HEK293 (cell line): Measurements from ENCODE around the gene IDI2.

Experiments
- CTCF ChIA-PET: fragments of 350-600 bp; formaldehyde crosslinking; extraction: SDS; loops from one replicate; lab custom pipeline; 2021; ENCODE audit warnings: antibody characterized with exemption; lab: Yijun Ruan, JAX
- POLR2A ChIA-PET: fragments of 300-600 bp; formaldehyde crosslinking; extraction: SDS; loops from one replicate; lab custom pipeline; 2020; ENCODE audit warnings: antibody characterized with exemption, inconsistent platforms; lab: Yijun Ruan, JAX
- H3K27ac ChIP-seq: fragments of 200-500 bp; sonication (Bioruptor generic); 2 replicates; pipeline ENCODE4 v1.5.1; 2014; ENCODE audit warnings: low read depth, low read length, control low read depth, inconsistent platforms; ENCODE audit errors: extremely low read depth
- H3K36me3 ChIP-seq, 2 experiments: fragments of 200-500 bp in 1 of 2; sonication (Bioruptor generic) in 1 of 2; 1 replicate in 1 of 2; 2 replicates in 1 of 2; pipeline ENCODE4 v1.5.1; 2014 to 2017; ENCODE audit warnings: inconsistent platforms in 2 of 2, low read length in 2 of 2; ENCODE audit not compliant: control insufficient read depth in 2 of 2, insufficient read depth in 1 of 2
- H3K4me1 ChIP-seq: fragments of 200-500 bp; sonication (Bioruptor generic); 2 replicates; pipeline ENCODE4 v1.5.1; 2014; ENCODE audit warnings: mild to moderate bottlenecking, low read length, inconsistent platforms; ENCODE audit not compliant: control insufficient read depth, insufficient read depth
- H3K4me3 ChIP-seq: 2 replicates; pipeline ENCODE4 v1.5.1; 2011; ENCODE audit warnings: low read depth, mild to moderate bottlenecking, control low read depth, low read length, moderate library complexity
- H3K9me3 ChIP-seq: fragments of 200-500 bp; sonication (Bioruptor generic); 2 replicates; pipeline ENCODE4 v1.5.1; 2014; ENCODE audit warnings: low read depth, low read length, inconsistent platforms; ENCODE audit not compliant: control insufficient read depth, insufficient read depth
- HOXA7 ChIP-seq: sonication (generic); formaldehyde crosslinking; IDR thresholded peaks from 2 replicates; pipeline ENCODE4 v1.8.1; 2022; ENCODE audit warnings: missing genetic modification reagents, borderline replicate concordance
- HOXD13 ChIP-seq: sonication (generic); formaldehyde crosslinking; IDR thresholded peaks from 2 replicates; pipeline ENCODE4 v1.8.0; 2022; ENCODE audit warnings: missing genetic modification reagents, borderline replicate concordance
- ZBTB17 ChIP-seq: fragments of 450-650 bp; formaldehyde crosslinking; IDR thresholded peaks from 2 replicates; pipeline ENCODE4 v1.5.1; 2016; ENCODE audit warnings: missing biosample characterization, missing genetic modification characterization
- ZBTB49 ChIP-seq: fragments of 450-650 bp; formaldehyde crosslinking; IDR thresholded peaks from 2 replicates; pipeline ENCODE4 v1.5.1; 2016; ENCODE audit warnings: missing biosample characterization, missing genetic modification characterization, low read depth
- ZNF114 ChIP-seq: fragments of 450-650 bp; formaldehyde crosslinking; IDR thresholded peaks from 2 replicates; pipeline ENCODE4 v1.5.0; 2017; ENCODE audit warnings: missing biosample characterization, missing genetic modification characterization
- ZNF121 ChIP-seq: fragments of 450-650 bp; formaldehyde crosslinking; IDR thresholded peaks from 2 replicates; pipeline ENCODE4 v1.5.1; 2016; ENCODE audit warnings: missing biosample characterization, missing genetic modification characterization
- ZNF140 ChIP-seq: fragments of 450-650 bp; formaldehyde crosslinking; IDR thresholded peaks from 2 replicates; pipeline ENCODE4 v1.5.1; 2016; ENCODE audit warnings: missing biosample characterization, missing genetic modification characterization
- ZNF175 ChIP-seq: fragments of 450-650 bp; formaldehyde crosslinking; IDR thresholded peaks from 2 replicates; pipeline ENCODE4 v1.5.1; 2016; ENCODE audit warnings: missing biosample characterization, missing genetic modification characterization
- ZNF214 ChIP-seq: fragments of 450-650 bp; formaldehyde crosslinking; IDR thresholded peaks from 2 replicates; pipeline ENCODE4 v1.5.1; 2017; ENCODE audit warnings: missing biosample characterization, mild to moderate bottlenecking, missing genetic modification characterization, borderline replicate concordance
- ZNF324 ChIP-seq: fragments of 450-650 bp; formaldehyde crosslinking; IDR thresholded peaks from 2 replicates; pipeline ENCODE4 v1.5.1; 2016; ENCODE audit warnings: missing biosample characterization, missing genetic modification characterization
- ZNF48 ChIP-seq: fragments of 450-650 bp; formaldehyde crosslinking; IDR thresholded peaks from 2 replicates; pipeline ENCODE4 v1.5.1; 2016; ENCODE audit warnings: missing biosample characterization, missing genetic modification characterization
- ZNF514 ChIP-seq: fragments of 450-650 bp; formaldehyde crosslinking; IDR thresholded peaks from 2 replicates; pipeline ENCODE4 v1.5.1; 2016; ENCODE audit warnings: missing biosample characterization, missing genetic modification characterization
- ZNF610 ChIP-seq: fragments of 450-650 bp; formaldehyde crosslinking; IDR thresholded peaks from 2 replicates; pipeline ENCODE4 v1.5.1; 2016; ENCODE audit warnings: missing biosample characterization, missing genetic modification characterization, borderline replicate concordance
- ZNF629 ChIP-seq: fragments of 450-650 bp; formaldehyde crosslinking; IDR thresholded peaks from 2 replicates; pipeline ENCODE4 v1.5.1; 2017; ENCODE audit warnings: missing biosample characterization, missing genetic modification characterization
- ZNF677 ChIP-seq: fragments of 450-650 bp; IDR thresholded peaks from 2 replicates; pipeline ENCODE4 v1.5.0; 2018; ENCODE audit warnings: missing biosample characterization, mild to moderate bottlenecking, missing genetic modification characterization, moderate library complexity
- ZNF692 ChIP-seq: fragments of 450-650 bp; formaldehyde crosslinking; IDR thresholded peaks from 2 replicates; pipeline ENCODE4 v1.5.1; 2016; ENCODE audit warnings: missing biosample characterization, missing genetic modification characterization
- ZNF785 ChIP-seq: fragments of 450-650 bp; formaldehyde crosslinking; IDR thresholded peaks from 2 replicates; pipeline ENCODE4 v1.5.1; 2016; ENCODE audit warnings: missing biosample characterization, missing genetic modification characterization
- TF ChIP-seq, protein P1 (sequence below): fragments of 450-650 bp; formaldehyde crosslinking; IDR thresholded peaks from 2 replicates; pipeline ENCODE4 v1.5.1; 2016; ENCODE audit warnings: missing biosample characterization, missing genetic modification characterization
- TF ChIP-seq, protein P2 (sequence below): fragments of 450-650 bp; formaldehyde crosslinking; IDR thresholded peaks from 2 replicates; pipeline ENCODE4 v1.5.1; 2017; ENCODE audit warnings: missing biosample characterization, missing genetic modification characterization
- TF ChIP-seq, protein P3 (sequence below): fragments of 450-650 bp; formaldehyde crosslinking; IDR thresholded peaks from 2 replicates; pipeline ENCODE4 v1.5.1; 2017; ENCODE audit warnings: missing biosample characterization, missing genetic modification characterization
- TF ChIP-seq, protein P4 (sequence below): fragments of 450-650 bp; IDR thresholded peaks from 2 replicates; pipeline ENCODE4 v1.5.1; 2018; ENCODE audit warnings: missing biosample characterization, mild to moderate bottlenecking, missing genetic modification characterization
- TF ChIP-seq, protein P5 (sequence below): fragments of 450-650 bp; formaldehyde crosslinking; IDR thresholded peaks from 2 replicates; pipeline ENCODE4 v1.5.1; 2016; ENCODE audit warnings: missing biosample characterization, missing genetic modification characterization

IDI2 gene

DNA sequence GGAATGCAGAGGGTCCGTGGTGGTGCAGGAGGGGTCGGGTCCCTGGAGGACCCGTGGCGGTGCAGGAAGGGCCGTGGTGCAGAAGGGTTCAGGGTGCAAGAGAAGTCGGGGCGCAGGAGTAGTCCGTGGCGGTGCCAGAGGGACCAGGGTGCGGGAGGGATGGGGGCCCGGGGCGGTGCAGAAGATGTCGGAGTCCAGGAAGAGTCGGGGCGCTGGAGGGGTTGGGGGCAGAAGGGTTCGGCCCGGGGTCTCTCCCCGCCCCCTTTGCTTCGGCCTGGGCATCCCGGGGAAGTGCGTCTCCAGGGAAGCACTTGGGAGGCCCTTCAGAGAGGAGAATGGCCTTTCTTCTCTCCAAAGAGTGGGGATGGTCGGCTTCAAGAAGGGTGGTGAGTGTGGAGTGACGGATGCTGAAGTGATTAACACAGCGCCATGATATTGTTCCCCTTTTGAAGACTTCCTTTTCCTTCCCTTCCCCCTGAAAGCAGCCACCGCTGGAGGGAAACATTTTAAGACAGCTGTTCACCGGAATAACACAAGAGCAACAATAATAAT lies 31.5 kb upstream of the IDI2 start (continued):
- TF ChIP-seq ZBTB49 (tag by site-specific recombination) (no peak), ZNF140 (no peak), ZBTB17 (tag by site-specific recombination) (0 out of 2 replicates have a peak, but pooled peaks have one; percentile 18), ZNF785 (no peak)
- TF ChIP-seq, protein P1, sequence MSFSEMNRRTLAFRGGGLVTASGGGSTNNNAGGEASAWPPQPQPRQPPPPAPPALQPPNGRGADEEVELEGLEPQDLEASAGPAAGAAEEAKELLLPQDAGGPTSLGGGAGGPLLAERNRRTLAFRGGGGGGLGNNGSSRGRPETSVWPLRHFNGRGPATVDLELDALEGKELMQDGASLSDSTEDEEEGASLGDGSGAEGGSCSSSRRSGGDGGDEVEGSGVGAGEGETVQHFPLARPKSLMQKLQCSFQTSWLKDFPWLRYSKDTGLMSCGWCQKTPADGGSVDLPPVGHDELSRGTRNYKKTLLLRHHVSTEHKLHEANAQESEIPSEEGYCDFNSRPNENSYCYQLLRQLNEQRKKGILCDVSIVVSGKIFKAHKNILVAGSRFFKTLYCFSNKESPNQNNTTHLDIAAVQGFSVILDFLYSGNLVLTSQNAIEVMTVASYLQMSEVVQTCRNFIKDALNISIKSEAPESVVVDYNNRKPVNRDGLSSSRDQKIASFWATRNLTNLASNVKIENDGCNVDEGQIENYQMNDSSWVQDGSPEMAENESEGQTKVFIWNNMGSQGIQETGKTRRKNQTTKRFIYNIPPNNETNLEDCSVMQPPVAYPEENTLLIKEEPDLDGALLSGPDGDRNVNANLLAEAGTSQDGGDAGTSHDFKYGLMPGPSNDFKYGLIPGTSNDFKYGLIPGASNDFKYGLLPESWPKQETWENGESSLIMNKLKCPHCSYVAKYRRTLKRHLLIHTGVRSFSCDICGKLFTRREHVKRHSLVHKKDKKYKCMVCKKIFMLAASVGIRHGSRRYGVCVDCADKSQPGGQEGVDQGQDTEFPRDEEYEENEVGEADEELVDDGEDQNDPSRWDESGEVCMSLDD (tag by site-specific recombination), result peak; percentile 10; the same call in 1 of the 2 replicates

DNA sequence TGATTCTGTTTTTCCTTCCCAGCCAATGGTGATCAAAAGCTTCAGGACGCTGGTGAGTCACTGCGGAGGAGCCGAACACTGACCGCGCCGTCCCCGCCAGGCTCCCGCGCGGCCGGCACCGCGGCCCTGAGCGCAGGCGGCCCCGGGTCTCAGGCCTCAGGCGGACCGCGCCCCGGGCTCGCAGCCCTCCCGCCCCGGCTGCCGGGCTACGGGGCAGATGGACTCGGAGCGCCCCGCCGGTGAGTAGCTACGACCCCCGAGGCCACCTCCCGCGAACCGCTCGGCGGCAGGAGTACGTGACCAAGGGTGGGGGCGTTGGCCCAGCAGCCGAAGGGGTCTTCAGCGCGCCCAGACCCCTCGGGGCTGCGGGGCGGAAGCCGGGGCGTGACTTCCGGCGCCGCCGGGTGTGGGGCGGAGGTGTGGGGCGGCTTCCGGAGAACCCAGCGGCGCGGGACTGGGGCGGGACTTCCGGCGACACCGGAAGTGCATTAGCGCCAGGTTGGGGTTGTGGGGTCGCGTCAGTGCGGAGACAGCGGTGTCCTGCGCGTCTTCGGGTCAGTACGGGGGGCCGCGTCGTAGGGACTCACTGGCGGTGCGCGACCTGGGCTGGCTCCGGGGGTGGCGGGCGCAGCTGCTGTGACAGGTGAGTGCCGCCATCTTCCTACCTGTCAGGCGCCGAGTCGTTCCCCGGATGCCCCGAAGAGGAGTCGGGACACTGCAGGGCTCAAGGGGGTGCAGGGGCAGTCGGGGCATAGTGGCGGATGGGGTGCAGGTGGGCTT lies 30.9 kb upstream of the IDI2 start, which contains the start of gene WDR37:
Gene WDR37, plus strand, starts transcription at position 60 of the 780 bp plus-strand sequence. CDS start 15,771 bp downstream, outside the sequence.
- POLR2A ChIA-PET, result interaction anchor here (1.2 to 1.4 kb wide), 2 partner anchors 23 to 125 kb away, joined by 3 to 4 read pairs; partner anchors contain the start of gene LARP4B
- Histone ChIP-seq H3K4me1 (peaks cover 5% of the 10 kb centered on the region), H3K27ac (peak within 1 kb of the TSS; percentile 93), H3K4me3 (peak within 1 kb of the TSS; percentile 93), H3K9me3 (no peaks in the 10 kb centered on the region), H3K36me3 (peaks cover 0 to 39% of the 10 kb centered on the region in 2 experiments)
- CTCF ChIA-PET, result interaction anchor here (0.7 to 1.1 kb wide), 4 partner anchors 14 to 64 kb away, joined by 3 to 9 read pairs (median 3); no protein-coding TSS in a partner anchor
- TF ChIP-seq ZNF692 (0 out of 2 replicates have a peak, but pooled peaks have one; percentile 28), ZNF785 (no peak), ZNF121 (no peak), ZNF514 (tag by site-specific recombination) (no peak), ZNF324 (tag by site-specific recombination) (0 out of 2 replicates have a peak, but pooled peaks have one; percentile 36), ZNF629 (peak; percentile 70), ZNF114 (tag by site-specific recombination) (no peak), ZNF48 (tag by site-specific recombination) (no peak), ZNF214 (no peak), HOXA7 (CRISPR knock-in tag) (no peak), ZNF175 (tag by site-specific recombination) (no peak), ZNF610 (tag by site-specific recombination) (0 out of 2 replicates have a peak, but pooled peaks have one; percentile 58), HOXD13 (CRISPR knock-in tag) (no peak), ZNF677 (tag by site-specific recombination) (peak; percentile 52)
- TF ChIP-seq, protein P2, sequence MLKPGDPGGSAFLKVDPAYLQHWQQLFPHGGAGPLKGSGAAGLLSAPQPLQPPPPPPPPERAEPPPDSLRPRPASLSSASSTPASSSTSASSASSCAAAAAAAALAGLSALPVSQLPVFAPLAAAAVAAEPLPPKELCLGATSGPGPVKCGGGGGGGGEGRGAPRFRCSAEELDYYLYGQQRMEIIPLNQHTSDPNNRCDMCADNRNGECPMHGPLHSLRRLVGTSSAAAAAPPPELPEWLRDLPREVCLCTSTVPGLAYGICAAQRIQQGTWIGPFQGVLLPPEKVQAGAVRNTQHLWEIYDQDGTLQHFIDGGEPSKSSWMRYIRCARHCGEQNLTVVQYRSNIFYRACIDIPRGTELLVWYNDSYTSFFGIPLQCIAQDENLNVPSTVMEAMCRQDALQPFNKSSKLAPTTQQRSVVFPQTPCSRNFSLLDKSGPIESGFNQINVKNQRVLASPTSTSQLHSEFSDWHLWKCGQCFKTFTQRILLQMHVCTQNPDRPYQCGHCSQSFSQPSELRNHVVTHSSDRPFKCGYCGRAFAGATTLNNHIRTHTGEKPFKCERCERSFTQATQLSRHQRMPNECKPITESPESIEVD (tag by site-specific recombination), result no peak
- TF ChIP-seq, protein P3, sequence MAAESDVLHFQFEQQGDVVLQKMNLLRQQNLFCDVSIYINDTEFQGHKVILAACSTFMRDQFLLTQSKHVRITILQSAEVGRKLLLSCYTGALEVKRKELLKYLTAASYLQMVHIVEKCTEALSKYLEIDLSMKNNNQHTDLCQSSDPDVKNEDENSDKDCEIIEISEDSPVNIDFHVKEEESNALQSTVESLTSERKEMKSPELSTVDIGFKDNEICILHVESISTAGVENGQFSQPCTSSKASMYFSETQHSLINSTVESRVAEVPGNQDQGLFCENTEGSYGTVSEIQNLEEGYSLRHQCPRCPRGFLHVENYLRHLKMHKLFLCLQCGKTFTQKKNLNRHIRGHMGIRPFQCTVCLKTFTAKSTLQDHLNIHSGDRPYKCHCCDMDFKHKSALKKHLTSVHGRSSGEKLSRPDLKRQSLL (tag by site-specific recombination), result no peak
- TF ChIP-seq, protein P4, sequence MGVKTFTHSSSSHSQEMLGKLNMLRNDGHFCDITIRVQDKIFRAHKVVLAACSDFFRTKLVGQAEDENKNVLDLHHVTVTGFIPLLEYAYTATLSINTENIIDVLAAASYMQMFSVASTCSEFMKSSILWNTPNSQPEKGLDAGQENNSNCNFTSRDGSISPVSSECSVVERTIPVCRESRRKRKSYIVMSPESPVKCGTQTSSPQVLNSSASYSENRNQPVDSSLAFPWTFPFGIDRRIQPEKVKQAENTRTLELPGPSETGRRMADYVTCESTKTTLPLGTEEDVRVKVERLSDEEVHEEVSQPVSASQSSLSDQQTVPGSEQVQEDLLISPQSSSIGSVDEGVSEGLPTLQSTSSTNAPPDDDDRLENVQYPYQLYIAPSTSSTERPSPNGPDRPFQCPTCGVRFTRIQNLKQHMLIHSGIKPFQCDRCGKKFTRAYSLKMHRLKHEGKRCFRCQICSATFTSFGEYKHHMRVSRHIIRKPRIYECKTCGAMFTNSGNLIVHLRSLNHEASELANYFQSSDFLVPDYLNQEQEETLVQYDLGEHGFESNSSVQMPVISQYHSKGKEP, result peak; percentile 98
- TF ChIP-seq, protein P5, sequence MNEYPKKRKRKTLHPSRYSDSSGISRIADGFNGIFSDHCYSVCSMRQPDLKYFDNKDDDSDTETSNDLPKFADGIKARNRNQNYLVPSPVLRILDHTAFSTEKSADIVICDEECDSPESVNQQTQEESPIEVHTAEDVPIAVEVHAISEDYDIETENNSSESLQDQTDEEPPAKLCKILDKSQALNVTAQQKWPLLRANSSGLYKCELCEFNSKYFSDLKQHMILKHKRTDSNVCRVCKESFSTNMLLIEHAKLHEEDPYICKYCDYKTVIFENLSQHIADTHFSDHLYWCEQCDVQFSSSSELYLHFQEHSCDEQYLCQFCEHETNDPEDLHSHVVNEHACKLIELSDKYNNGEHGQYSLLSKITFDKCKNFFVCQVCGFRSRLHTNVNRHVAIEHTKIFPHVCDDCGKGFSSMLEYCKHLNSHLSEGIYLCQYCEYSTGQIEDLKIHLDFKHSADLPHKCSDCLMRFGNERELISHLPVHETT (tag by site-specific recombination), result no peak
